Mucosa of stomach (tissue), 1 donor: ENCODE data around the gene RPL29.
"Not testable (repeated sequence)": the region's sequence is repeated elsewhere in the genome, so short reads cannot be mapped to it uniquely, and the experiment has no call there.

Experiments used
- H3K27me3 ChIP-seq: one replicate; pipeline ENCODE4 v1.7.0; 2013; ENCODE audit warnings: mild to moderate bottlenecking, low read length; ENCODE audit not compliant: control insufficient read depth, insufficient read depth
- H3K36me3 ChIP-seq: one replicate; pipeline ENCODE4 v1.7.0; 2013; ENCODE audit warnings: low read length; ENCODE audit not compliant: control insufficient read depth, insufficient read depth
- H3K4me1 ChIP-seq: one replicate; pipeline ENCODE4 v1.7.0; 2013; ENCODE audit warnings: mild to moderate bottlenecking, low read length; ENCODE audit not compliant: control insufficient read depth, insufficient read depth
- H3K4me3 ChIP-seq: one replicate; pipeline ENCODE4 v1.7.0; 2013; ENCODE audit warnings: low read length
- H3K9ac ChIP-seq: one replicate; pipeline ENCODE4 v1.7.0; 2013; ENCODE audit warnings: mild to moderate bottlenecking, low read length, moderate library complexity
- H3K9me3 ChIP-seq: one replicate; pipeline ENCODE4 v1.7.0; 2013; ENCODE audit warnings: mild to moderate bottlenecking, low read length, moderate library complexity; ENCODE audit not compliant: control insufficient read depth
- donor health status: Pancreatic carcinoma.

RPL29 gene

DNA sequence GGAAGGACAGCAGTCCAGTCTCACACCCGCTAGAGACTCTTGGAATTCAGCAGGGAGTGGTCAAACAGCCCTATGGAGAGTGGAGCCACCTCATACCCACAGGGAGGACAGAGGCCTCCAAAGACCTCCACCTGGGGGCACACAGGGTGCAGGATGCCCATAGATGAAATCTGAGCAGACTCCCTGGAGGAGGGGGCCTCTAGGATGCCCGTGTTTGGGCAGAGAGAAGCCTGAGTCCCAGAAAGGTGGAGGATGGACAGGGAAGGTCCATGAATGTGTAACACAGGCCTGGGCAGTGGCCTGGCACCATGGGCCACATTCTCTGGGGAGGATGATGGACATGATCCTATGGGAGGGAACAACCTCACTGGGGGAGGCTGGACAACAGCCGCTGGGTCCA is 39.0 kb upstream of the RPL29 start:
- no peaks in the 10 kb centered on the region for H3K27me3 ChIP-seq
- no peaks in the 10 kb centered on the region for H3K36me3 ChIP-seq
- H3K4me3 ChIP-seq: no peak overlapping the region
- no peaks in the 10 kb centered on the region for H3K9me3 ChIP-seq
- no peak overlapping the region for H3K9ac ChIP-seq
- peaks cover 3% of the 10 kb centered on the region for H3K4me1 ChIP-seq

DNA sequence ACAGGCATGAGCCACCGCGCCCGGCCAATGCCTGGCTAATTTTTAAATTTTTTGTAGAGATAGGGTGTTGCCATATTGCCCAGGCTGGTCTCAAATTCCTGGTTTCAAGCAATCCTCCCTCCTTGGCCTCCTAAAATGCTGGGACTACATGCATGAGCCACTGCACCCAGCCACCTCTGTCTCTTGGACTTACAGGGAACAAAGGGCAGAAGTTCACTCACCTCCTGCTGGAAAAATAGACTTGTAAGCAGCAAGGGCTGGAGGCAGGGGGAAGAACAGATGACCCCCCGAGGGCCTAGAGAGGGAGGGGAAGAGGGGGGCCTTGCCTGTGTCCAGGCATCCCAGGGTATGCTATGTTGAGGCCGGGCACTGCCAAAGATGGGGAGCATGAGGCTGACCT is 38.5 kb upstream of the RPL29 start:
- no peak overlapping the region for H3K9ac ChIP-seq
- no peaks in the 10 kb centered on the region for H3K9me3 ChIP-seq
- no peaks in the 10 kb centered on the region for H3K27me3 ChIP-seq
- H3K4me1 ChIP-seq: no peaks in the 10 kb centered on the region
- no peaks in the 10 kb centered on the region for H3K36me3 ChIP-seq
- H3K4me3 ChIP-seq: no peak overlapping the region

DNA sequence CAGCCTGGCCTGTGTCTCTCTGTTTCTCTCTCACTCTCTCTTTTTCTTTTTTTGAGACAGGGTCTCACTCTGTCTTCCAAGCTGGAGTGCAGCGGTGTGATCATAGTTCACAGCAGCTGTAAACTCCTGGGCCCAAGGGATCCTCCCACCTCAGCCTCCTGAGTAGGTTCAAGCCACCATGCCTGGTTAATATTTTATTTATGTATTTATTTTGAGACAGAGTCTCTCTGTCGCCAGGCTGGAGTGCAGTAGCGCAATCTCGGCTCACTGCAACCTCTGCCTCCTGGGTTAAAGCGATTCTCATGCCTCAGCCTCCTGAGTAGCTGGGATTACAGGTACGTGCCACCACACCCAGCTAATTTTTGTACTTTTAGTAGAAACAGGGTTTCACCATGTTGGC is 38.1 kb upstream of the RPL29 start:
- not testable (repeated sequence) for H3K27me3 ChIP-seq, H3K4me3 ChIP-seq, H3K4me1 ChIP-seq, H3K9me3 ChIP-seq, H3K36me3 ChIP-seq, H3K9ac ChIP-seq

GRCh38 chr3:52032702-52033408 is 37.2 kb upstream of the RPL29 start:
- no peak overlapping the region for H3K4me3 ChIP-seq
- no peaks in the 10 kb centered on the region for H3K27me3 ChIP-seq
- no peaks in the 10 kb centered on the region for H3K4me1 ChIP-seq
- H3K9ac ChIP-seq: no peak overlapping the region
- H3K9me3 ChIP-seq: no peaks in the 10 kb centered on the region
- no peaks in the 10 kb centered on the region for H3K36me3 ChIP-seq

DNA sequence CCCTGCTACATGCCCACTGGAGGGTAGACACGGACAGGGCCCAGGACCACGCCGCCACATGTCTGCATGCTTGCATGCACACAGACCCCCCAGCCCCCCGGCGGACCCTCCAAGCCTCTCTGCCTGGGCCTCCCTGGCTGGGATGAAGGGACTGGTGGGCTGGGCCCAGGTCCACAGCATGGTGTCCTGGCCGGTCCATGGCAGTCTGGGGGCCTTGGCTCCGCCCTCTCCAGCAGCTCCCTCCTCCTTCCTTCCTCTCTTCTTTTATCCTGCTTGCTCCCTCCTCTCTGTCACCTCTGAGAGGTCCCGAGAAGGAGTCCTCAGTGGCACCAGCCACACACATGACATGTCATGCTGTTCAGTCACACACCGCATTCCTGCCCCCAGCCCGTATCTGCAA is 36.2 kb upstream of the RPL29 start:
- Histone ChIP-seq H3K9ac (no peak overlapping the region), H3K27me3 (no peaks in the 10 kb centered on the region), H3K4me3 (no peak overlapping the region), H3K9me3 (no peaks in the 10 kb centered on the region), H3K4me1 (no peaks in the 10 kb centered on the region), H3K36me3 (no peaks in the 10 kb centered on the region)

- Histone ChIP-seq H3K9me3 (no peaks in the 10 kb centered on the region), H3K36me3 (no peaks in the 10 kb centered on the region), H3K27me3 (no peaks in the 10 kb centered on the region), H3K4me1 (no peaks in the 10 kb centered on the region), H3K9ac (no peak overlapping the region), H3K4me3 (no peak overlapping the region)
Measured at GRCh38 chr3:52030714-52031310, 35.1 kb upstream of the RPL29 start.

GRCh38 chr3:52029535-52029934 is 33.8 kb upstream of the RPL29 start:
- Histone ChIP-seq H3K36me3 (no peaks in the 10 kb centered on the region), H3K4me3 (no peak overlapping the region), H3K9me3 (no peaks in the 10 kb centered on the region), H3K9ac (no peak overlapping the region), H3K27me3 (no peaks in the 10 kb centered on the region), H3K4me1 (no peaks in the 10 kb centered on the region)

- Histone ChIP-seq H3K4me1 (no peaks in the 10 kb centered on the region), H3K4me3 (no peak overlapping the region), H3K9ac (no peak overlapping the region), H3K36me3 (no peaks in the 10 kb centered on the region), H3K9me3 (no peaks in the 10 kb centered on the region), H3K27me3 (no peaks in the 10 kb centered on the region)
Measured at GRCh38 chr3:52029053-52029452, 33.4 kb upstream of the RPL29 start.

DNA sequence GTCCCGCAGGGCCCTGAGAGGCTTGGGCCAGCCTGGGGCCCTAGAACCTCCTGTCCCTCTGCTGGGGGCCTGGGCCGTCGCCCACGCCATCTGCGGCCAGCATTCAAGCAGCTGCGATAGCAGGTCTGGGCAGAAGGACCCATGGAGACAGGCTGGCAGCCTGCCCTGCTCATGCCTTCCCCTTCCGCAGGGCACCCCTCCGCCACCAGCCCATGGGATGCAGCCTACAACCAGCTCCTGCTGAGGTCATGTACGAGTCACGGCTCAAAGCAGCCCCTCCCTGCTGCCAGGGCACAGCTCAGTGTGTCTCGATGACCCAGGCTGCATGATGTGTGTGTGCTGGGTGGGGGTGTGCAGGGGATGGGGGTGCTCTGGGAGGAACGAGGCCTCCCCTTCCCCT is 32.9 kb upstream of the RPL29 start:
- Histone ChIP-seq H3K4me1 (no peaks in the 10 kb centered on the region), H3K36me3 (no peaks in the 10 kb centered on the region), H3K9me3 (no peaks in the 10 kb centered on the region), H3K9ac (no peak overlapping the region), H3K27me3 (no peaks in the 10 kb centered on the region), H3K4me3 (no peak overlapping the region)

DNA sequence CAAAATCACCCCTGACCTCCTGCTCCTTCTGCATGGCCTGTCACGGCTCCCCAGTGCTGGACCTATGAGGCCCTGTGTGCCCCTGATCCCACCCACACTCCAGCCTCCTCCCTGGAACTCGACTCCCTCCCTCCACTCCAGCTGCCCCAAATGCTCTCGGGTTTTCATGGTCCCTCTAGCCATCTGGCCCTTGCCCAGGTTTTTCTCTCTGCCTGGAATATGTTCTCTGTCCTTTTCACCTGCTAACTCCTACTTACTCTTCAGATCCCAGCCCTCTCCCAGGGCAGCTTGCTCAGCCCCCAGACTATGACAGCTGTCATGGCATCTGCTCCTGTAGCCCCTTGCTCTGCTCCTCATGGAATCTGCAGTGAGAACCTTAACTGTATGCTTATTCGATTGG is 30.3 kb upstream of the RPL29 start:
- H3K27me3 ChIP-seq: no peaks in the 10 kb centered on the region
- H3K9me3 ChIP-seq: no peaks in the 10 kb centered on the region
- no peaks in the 10 kb centered on the region for H3K36me3 ChIP-seq
- no peaks in the 10 kb centered on the region for H3K4me1 ChIP-seq
- no peak overlapping the region for H3K9ac ChIP-seq
- no peak overlapping the region for H3K4me3 ChIP-seq

DNA sequence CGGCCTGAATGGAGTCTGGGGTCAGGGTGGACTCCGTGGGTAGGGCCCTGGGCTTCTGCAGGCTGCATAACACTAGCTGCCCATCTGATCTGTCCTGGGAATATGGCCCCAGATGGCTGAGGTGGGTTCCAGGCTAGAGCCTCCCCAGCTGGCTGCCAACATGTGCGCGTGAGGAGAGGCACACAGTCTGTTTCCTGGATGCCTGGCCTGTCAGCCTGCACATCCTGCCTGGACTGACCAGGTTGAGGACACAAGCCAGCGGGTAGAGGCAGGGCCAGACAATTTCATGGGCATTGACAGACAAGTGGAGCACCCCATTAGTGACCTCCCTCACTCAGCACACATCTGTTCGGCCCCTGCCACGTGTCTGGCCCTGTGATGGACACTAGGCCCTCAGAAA is 29.8 kb upstream of the RPL29 start:
- Histone ChIP-seq H3K9ac (no peak overlapping the region), H3K4me1 (no peaks in the 10 kb centered on the region), H3K36me3 (no peaks in the 10 kb centered on the region), H3K4me3 (no peak overlapping the region), H3K27me3 (no peaks in the 10 kb centered on the region), H3K9me3 (no peaks in the 10 kb centered on the region)

DNA sequence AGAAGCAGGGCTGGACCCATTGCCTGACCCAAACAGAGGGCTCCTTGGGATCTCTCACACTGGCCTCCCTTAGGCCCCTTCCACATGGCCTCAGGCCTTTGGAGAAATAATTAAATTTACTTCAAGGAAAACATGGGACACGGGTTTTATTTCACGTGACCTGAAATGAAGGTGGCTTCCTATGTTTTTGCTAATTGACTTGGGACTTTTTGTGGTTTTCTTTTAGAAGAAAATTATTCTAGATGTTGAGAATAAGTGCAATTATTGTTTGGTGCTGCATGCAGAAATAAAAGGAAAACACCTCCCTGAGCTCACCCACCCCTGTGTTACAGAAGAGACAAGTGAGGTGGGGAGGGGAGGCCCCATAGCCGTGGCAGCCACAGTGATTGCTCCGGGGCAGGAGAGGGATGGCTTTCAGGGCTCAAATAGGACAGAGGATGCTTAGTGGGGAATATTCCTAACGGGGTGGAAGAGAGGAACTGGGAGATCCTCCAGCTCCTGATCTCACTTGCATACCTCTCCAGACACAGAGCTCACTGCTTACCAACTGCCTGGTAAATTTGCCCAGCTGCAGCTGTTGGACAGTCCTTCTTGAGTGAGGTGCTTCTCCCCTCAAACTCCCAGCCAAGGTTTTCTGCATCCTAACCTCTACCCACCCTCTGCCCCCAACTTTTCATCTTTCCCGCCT is 29.2 kb upstream of the RPL29 start:
- no peak overlapping the region for H3K9ac ChIP-seq

More for the DNA sequence above, 29.2 kb upstream of the RPL29 start:
- no peaks in the 10 kb centered on the region for H3K9me3 ChIP-seq
- H3K36me3 ChIP-seq: no peaks in the 10 kb centered on the region
- no peaks in the 10 kb centered on the region for H3K4me1 ChIP-seq
- no peaks in the 10 kb centered on the region for H3K27me3 ChIP-seq
- H3K4me3 ChIP-seq: no peak overlapping the region
